ENCODE measurements around the gene ATPAF1.

Gene ATPAF1

GRCh38 chr1:46689356-46689755 is 21.2 kb upstream of the ATPAF1 start:
- Mint-ChIP-seq H3K9me3 (no peaks in the 10 kb centered on the region), H3K27me3 (ENCODE audit: low read depth) (no peaks in the 10 kb centered on the region), H3K36me3 (ENCODE audit: low read depth) (peaks cover 53% of the 10 kb centered on the region), H3K4me3 (no peak overlapping the region), H3K4me1 (ENCODE audit: low read depth) (peaks cover 12% of the 10 kb centered on the region), H3K27ac (no peak overlapping the region)

- H3K4me1 Mint-ChIP-seq (ENCODE audit: low read depth), result peaks cover 12% of the 10 kb centered on the region
- H3K27me3 Mint-ChIP-seq (ENCODE audit: low read depth), result no peaks in the 10 kb centered on the region
- peaks cover 57% of the 10 kb centered on the region for H3K36me3 Mint-ChIP-seq (ENCODE audit: low read depth)
- H3K27ac Mint-ChIP-seq, result no peak overlapping the region
- H3K4me3 Mint-ChIP-seq, result no peak overlapping the region
- no peaks in the 10 kb centered on the region for H3K9me3 Mint-ChIP-seq
These were observed 19.9 kb upstream of the ATPAF1 start for GRCh38 chr1:46687921-46688509.

GRCh38 chr1:46687093-46687659 is 19.0 kb upstream of the ATPAF1 start:
- H3K9me3 Mint-ChIP-seq, result no peaks in the 10 kb centered on the region
- no peak overlapping the region for H3K4me3 Mint-ChIP-seq
- H3K4me1 Mint-ChIP-seq (ENCODE audit: low read depth), result peaks cover 12% of the 10 kb centered on the region
- H3K36me3 Mint-ChIP-seq (ENCODE audit: low read depth), result peaks cover 54% of the 10 kb centered on the region
- no peaks in the 10 kb centered on the region for H3K27me3 Mint-ChIP-seq (ENCODE audit: low read depth)
- no peak overlapping the region for H3K27ac Mint-ChIP-seq

- Mint-ChIP-seq H3K27ac (no peak overlapping the region), H3K36me3 (ENCODE audit: low read depth) (peaks cover 54% of the 10 kb centered on the region), H3K27me3 (ENCODE audit: low read depth) (no peaks in the 10 kb centered on the region), H3K9me3 (no peaks in the 10 kb centered on the region), H3K4me3 (no peak overlapping the region), H3K4me1 (ENCODE audit: low read depth) (peaks cover 12% of the 10 kb centered on the region)
These were observed 18.1 kb upstream of the ATPAF1 start for GRCh38 chr1:46686255-46686654.

GRCh38 chr1:46684670-46685069 is 16.5 kb upstream of the ATPAF1 start:
- Mint-ChIP-seq H3K27me3 (ENCODE audit: low read depth) (no peaks in the 10 kb centered on the region), H3K4me1 (ENCODE audit: low read depth) (peaks cover 14% of the 10 kb centered on the region), H3K27ac (no peak overlapping the region), H3K9me3 (no peaks in the 10 kb centered on the region), H3K4me3 (no peak overlapping the region), H3K36me3 (ENCODE audit: low read depth) (peaks cover 63% of the 10 kb centered on the region)

- H3K27ac Mint-ChIP-seq, result no peak overlapping the region
These were observed 13.9 kb upstream of the ATPAF1 start for GRCh38 chr1:46682064-46682463.

GRCh38 chr1:46681333-46682034 is 13.3 kb upstream of the ATPAF1 start:
- no peaks in the 10 kb centered on the region for H3K27me3 Mint-ChIP-seq (ENCODE audit: low read depth)
- H3K4me1 Mint-ChIP-seq (ENCODE audit: low read depth), result peaks cover 11% of the 10 kb centered on the region
- no peaks in the 10 kb centered on the region for H3K9me3 Mint-ChIP-seq
- H3K4me3 Mint-ChIP-seq, result no peak overlapping the region
- peaks cover 59% of the 10 kb centered on the region for H3K36me3 Mint-ChIP-seq (ENCODE audit: low read depth)
- no peak overlapping the region for H3K27ac Mint-ChIP-seq

More at GRCh38 chr1:46682064-46682463, 13.9 kb upstream of the ATPAF1 start:
- Mint-ChIP-seq H3K4me1 (ENCODE audit: low read depth) (peaks cover 6% of the 10 kb centered on the region), H3K36me3 (ENCODE audit: low read depth) (peaks cover 61% of the 10 kb centered on the region), H3K9me3 (no peaks in the 10 kb centered on the region), H3K4me3 (no peak overlapping the region), H3K27me3 (ENCODE audit: low read depth) (no peaks in the 10 kb centered on the region)

GRCh38 chr1:46679789-46680573 is 11.8 kb upstream of the ATPAF1 start:
- peaks cover 53% of the 10 kb centered on the region for H3K36me3 Mint-ChIP-seq (ENCODE audit: low read depth)
- no peaks in the 10 kb centered on the region for H3K9me3 Mint-ChIP-seq
- peaks cover 23% of the 10 kb centered on the region for H3K4me1 Mint-ChIP-seq (ENCODE audit: low read depth)
- H3K27ac Mint-ChIP-seq, result no peak overlapping the region
- H3K27me3 Mint-ChIP-seq (ENCODE audit: low read depth), result no peaks in the 10 kb centered on the region
- H3K4me3 Mint-ChIP-seq, result no peak overlapping the region

GRCh38 chr1:46677339-46677738 is 9.2 kb upstream of the ATPAF1 start:
- Mint-ChIP-seq H3K27me3 (ENCODE audit: low read depth) (no peaks in the 10 kb centered on the region), H3K9me3 (no peaks in the 10 kb centered on the region), H3K4me1 (ENCODE audit: low read depth) (peaks cover 29% of the 10 kb centered on the region), H3K36me3 (ENCODE audit: low read depth) (peaks cover 46% of the 10 kb centered on the region), H3K4me3 (no peak overlapping the region), H3K27ac (peak overlapping the region; percentile 56)

- Mint-ChIP-seq H3K27ac (peak overlapping the region; percentile 81), H3K4me3 (peak overlapping the region; percentile 15), H3K36me3 (ENCODE audit: low read depth) (peaks cover 39% of the 10 kb centered on the region), H3K9me3 (no peaks in the 10 kb centered on the region), H3K27me3 (ENCODE audit: low read depth) (no peaks in the 10 kb centered on the region), H3K4me1 (ENCODE audit: low read depth) (peaks cover 29% of the 10 kb centered on the region)
These were observed 8.4 kb upstream of the ATPAF1 start for GRCh38 chr1:46676531-46676930.

GRCh38 chr1:46675549-46676314 is 7.6 kb upstream of the ATPAF1 start:
- Mint-ChIP-seq H3K9me3 (no peaks in the 10 kb centered on the region), H3K36me3 (ENCODE audit: low read depth) (peaks cover 32% of the 10 kb centered on the region), H3K4me1 (ENCODE audit: low read depth) (peaks cover 29% of the 10 kb centered on the region), H3K27ac (peak overlapping the region; percentile 81), H3K4me3 (peak overlapping the region; percentile 60), H3K27me3 (ENCODE audit: low read depth) (no peaks in the 10 kb centered on the region)

- Mint-ChIP-seq H3K4me1 (ENCODE audit: low read depth) (peaks cover 27% of the 10 kb centered on the region), H3K36me3 (ENCODE audit: low read depth) (peaks cover 22% of the 10 kb centered on the region), H3K27me3 (ENCODE audit: low read depth) (no peaks in the 10 kb centered on the region), H3K9me3 (no peaks in the 10 kb centered on the region), H3K27ac (peak overlapping the region; percentile 9), H3K4me3 (no peak overlapping the region)
These were observed 5.6 kb upstream of the ATPAF1 start for GRCh38 chr1:46673749-46674182.

GRCh38 chr1:46672696-46673095 is 4.5 kb upstream of the ATPAF1 start:
- no peaks in the 10 kb centered on the region for H3K9me3 Mint-ChIP-seq
- peaks cover 13% of the 10 kb centered on the region for H3K36me3 Mint-ChIP-seq (ENCODE audit: low read depth)
- no peaks in the 10 kb centered on the region for H3K27me3 Mint-ChIP-seq (ENCODE audit: low read depth)
- no peak overlapping the region for H3K4me3 Mint-ChIP-seq
- peaks cover 27% of the 10 kb centered on the region for H3K4me1 Mint-ChIP-seq (ENCODE audit: low read depth)
- H3K27ac Mint-ChIP-seq, result no peak overlapping the region

GRCh38 chr1:46671554-46671953 is 3.4 kb upstream of the ATPAF1 start, which contains the start of gene TEX38:
Gene TEX38 (plus strand): TSS chr1:46671854. CDS start chr1:46671935, 81 bp downstream.
- H3K36me3 Mint-ChIP-seq (ENCODE audit: low read depth), result peaks cover 11% of the 10 kb centered on the region
- H3K27ac Mint-ChIP-seq, result no peak within 1 kb of the TSS
- no peaks in the 10 kb centered on the region for H3K9me3 Mint-ChIP-seq
- no peaks in the 10 kb centered on the region for H3K27me3 Mint-ChIP-seq (ENCODE audit: low read depth)
- no peak within 1 kb of the TSS for H3K4me3 Mint-ChIP-seq
- peaks cover 29% of the 10 kb centered on the region for H3K4me1 Mint-ChIP-seq (ENCODE audit: low read depth)

Measured in T-helper 1 cell treated with Interleukin-12 subunit alpha and Interleukin-12 subunit beta and Interleukin-4 antibody, amounts not matched to agents 30 μg/mL and 1 μg/mL, for 36 hours (primary cell).